NCI-H1092 (cell line): ENCODE data around the gene FAIM.
"Not testable (repeated sequence)": the region's sequence is repeated elsewhere in the genome, so short reads cannot be mapped to it uniquely, and the experiment has no call there.

Experiments used
- DNase-seq: peaks from one replicate; lab custom pipeline; 2025; lab: John Stamatoyannopoulos, UW

FAIM gene

GRCh38 chr3:138680974-138681373 is 72.4 kb downstream of the FAIM start:
- not testable (repeated sequence) for DNase-seq

- DNase-seq, result no peak
These were observed 73.1 kb downstream of the FAIM start for GRCh38 chr3:138681463-138682220.

- no peak for DNase-seq
These were observed 74.1 kb downstream of the FAIM start for GRCh38 chr3:138682648-138683047.
